ENCODE measurements around the gene IL17RE. TPM values are rescaled to one million over a fixed set of nuclear protein-coding genes. Genes with fewer than 3 reads are reported as not detected.
A peak's percentile ranks its signal among the peaks of the same experiment; 100 is the strongest.

The IL17RE gene
- total and polyA plus RNA-seq, 2 of the 13 experiments (the other 11 are each of a cell fraction or from before 2014, with no cell fraction given): 14.5 to 24.1 TPM

DNA sequence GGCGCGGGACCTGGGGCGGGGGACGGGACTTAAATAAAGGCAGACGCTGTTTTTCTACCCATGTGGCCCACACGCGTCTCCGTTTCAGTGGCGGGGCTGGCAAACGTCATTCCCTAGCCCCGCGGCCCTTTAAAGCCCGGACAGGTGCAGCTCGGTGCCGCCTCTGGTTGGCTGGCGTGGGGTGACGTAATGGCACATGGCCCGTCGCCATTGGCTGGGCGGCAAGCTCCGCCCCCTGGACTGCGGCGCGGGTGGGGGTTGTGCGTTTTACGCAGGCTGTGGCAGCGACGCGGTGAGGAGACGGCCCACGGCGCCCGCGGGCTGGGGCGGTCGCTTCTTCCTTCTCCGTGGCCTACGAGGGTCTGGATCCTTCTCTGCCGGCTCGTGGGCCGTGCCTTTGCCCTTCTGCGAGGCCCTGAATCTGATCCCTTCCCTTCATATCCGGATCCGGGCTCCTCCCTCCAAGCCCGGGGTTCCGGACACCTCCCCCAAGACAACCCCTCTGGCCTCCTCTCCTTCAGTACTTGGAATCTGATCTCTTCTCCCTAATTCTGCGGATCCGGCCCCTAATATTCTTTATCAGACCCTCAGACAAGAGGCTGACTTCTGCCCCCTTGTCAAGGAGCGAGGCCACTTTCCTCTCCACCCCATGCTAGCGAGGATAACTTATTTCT lies 31.1 kb downstream of the IL17RE start, which contains the start of gene CRELD1 (continued):
- TF ChIP-seq SOX6 (IDR thresholded peaks at IDR 0.05): no peak
- peak; percentile 11; the same call in 1 of the 2 replicates for TF ChIP-seq SOX6 (CRISPR knock-in tag; IDR thresholded peaks at IDR 0.05)
- TF ChIP-seq MXI1 (IDR thresholded peaks at IDR 0.05; ENCODE audit: borderline replicate concordance, low read depth, low read length): peak; percentile 88; the same call in 2 of the 3 replicates
- TF ChIP-seq SCMH1 (CRISPR knock-in tag; IDR thresholded peaks at IDR 0.05; ENCODE audit: borderline replicate concordance): no peak
- TF ChIP-seq ZKSCAN1 (IDR thresholded peaks at IDR 0.05; ENCODE audit: low read length): no peak
- TF ChIP-seq ZNF570 (CRISPR knock-in tag; IDR thresholded peaks at IDR 0.05; ENCODE audit: borderline replicate concordance): no peak
- TF ChIP-seq, protein P1, sequence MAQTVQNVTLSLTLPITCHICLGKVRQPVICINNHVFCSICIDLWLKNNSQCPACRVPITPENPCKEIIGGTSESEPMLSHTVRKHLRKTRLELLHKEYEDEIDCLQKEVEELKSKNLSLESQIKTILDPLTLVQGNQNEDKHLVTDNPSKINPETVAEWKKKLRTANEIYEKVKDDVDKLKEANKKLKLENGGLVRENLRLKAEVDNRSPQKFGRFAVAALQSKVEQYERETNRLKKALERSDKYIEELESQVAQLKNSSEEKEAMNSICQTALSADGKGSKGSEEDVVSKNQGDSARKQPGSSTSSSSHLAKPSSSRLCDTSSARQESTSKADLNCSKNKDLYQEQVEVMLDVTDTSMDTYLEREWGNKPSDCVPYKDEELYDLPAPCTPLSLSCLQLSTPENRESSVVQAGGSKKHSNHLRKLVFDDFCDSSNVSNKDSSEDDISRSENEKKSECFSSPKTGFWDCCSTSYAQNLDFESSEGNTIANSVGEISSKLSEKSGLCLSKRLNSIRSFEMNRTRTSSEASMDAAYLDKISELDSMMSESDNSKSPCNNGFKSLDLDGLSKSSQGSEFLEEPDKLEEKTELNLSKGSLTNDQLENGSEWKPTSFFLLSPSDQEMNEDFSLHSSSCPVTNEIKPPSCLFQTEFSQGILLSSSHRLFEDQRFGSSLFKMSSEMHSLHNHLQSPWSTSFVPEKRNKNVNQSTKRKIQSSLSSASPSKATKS (CRISPR knock-in tag; IDR thresholded peaks at IDR 0.05): no peak
- TF ChIP-seq, protein P2, sequence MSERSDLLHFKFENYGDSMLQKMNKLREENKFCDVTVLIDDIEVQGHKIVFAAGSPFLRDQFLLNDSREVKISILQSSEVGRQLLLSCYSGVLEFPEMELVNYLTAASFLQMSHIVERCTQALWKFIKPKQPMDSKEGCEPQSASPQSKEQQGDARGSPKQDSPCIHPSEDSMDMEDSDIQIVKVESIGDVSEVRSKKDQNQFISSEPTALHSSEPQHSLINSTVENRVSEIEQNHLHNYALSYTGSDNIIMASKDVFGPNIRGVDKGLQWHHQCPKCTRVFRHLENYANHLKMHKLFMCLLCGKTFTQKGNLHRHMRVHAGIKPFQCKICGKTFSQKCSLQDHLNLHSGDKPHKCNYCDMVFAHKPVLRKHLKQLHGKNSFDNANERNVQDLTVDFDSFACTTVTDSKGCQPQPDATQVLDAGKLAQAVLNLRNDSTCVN (CRISPR knock-in tag; IDR thresholded peaks at IDR 0.05; ENCODE audit: borderline replicate concordance): no peak; the same call in 1 of the 2 replicates
- 0 out of 2 replicates have a peak, but pooled peaks have one; percentile 72 for TF ChIP-seq ZNF354B (CRISPR knock-in tag; IDR thresholded peaks at IDR 0.05)
- TF ChIP-seq FOXA3 (CRISPR knock-in tag; IDR thresholded peaks at IDR 0.05): peak; percentile 14; the same call in 1 of the 2 replicates
- TF ChIP-seq NR2F6 (IDR thresholded peaks at IDR 0.05): no peak
- peak; percentile 36; the same call in 1 of the 2 replicates for TF ChIP-seq NR2F6 (CRISPR knock-in tag; IDR thresholded peaks at IDR 0.05)
- TF ChIP-seq ZNF329 (CRISPR knock-in tag; IDR thresholded peaks at IDR 0.05; ENCODE audit: low read depth): 0 out of 2 replicates have a peak, but pooled peaks have one; percentile 70
- peak; percentile 87 for TF ChIP-seq RBFOX2 (IDR thresholded peaks at IDR 0.05; ENCODE audit: low read depth, low read length)
- TF ChIP-seq, protein P3, sequence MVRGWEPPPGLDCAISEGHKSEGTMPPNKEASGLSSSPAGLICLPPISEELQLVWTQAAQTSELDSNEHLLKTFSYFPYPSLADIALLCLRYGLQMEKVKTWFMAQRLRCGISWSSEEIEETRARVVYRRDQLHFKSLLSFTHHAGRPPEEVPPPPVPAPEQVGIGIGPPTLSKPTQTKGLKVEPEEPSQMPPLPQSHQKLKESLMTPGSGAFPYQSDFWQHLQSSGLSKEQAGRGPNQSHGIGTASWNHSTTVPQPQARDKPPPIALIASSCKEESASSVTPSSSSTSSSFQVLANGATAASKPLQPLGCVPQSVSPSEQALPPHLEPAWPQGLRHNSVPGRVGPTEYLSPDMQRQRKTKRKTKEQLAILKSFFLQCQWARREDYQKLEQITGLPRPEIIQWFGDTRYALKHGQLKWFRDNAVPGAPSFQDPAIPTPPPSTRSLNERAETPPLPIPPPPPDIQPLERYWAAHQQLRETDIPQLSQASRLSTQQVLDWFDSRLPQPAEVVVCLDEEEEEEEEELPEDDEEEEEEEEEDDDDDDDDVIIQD (CRISPR knock-in tag; IDR thresholded peaks at IDR 0.05; ENCODE audit: low read depth): no peak
- no peak for TF ChIP-seq HHEX (CRISPR knock-in tag; IDR thresholded peaks at IDR 0.05)
- TF ChIP-seq ZNF792 (CRISPR knock-in tag; IDR thresholded peaks at IDR 0.05): no peak; the same call in 1 of the 2 replicates
- no peak for TF ChIP-seq ZNF496 (CRISPR knock-in tag; IDR thresholded peaks at IDR 0.05; ENCODE audit: insufficient replicate concordance)
- TF ChIP-seq EED (CRISPR knock-in tag; IDR thresholded peaks at IDR 0.05): no peak
- TF ChIP-seq, protein P4, sequence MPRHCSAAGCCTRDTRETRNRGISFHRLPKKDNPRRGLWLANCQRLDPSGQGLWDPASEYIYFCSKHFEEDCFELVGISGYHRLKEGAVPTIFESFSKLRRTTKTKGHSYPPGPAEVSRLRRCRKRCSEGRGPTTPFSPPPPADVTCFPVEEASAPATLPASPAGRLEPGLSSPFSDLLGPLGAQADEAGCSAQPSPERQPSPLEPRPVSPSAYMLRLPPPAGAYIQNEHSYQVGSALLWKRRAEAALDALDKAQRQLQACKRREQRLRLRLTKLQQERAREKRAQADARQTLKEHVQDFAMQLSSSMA (CRISPR knock-in tag; IDR thresholded peaks at IDR 0.05): no peak
- TF ChIP-seq ZNF781 (CRISPR knock-in tag; IDR thresholded peaks at IDR 0.05; ENCODE audit: borderline replicate concordance, not compliant biosample characterization): no peak
- peak; percentile 91 for TF ChIP-seq PHF21A (CRISPR knock-in tag; IDR thresholded peaks at IDR 0.05)
- TF ChIP-seq ZNF143 (CRISPR knock-in tag; IDR thresholded peaks at IDR 0.05): peak; percentile 41; the same call in 1 of the 2 replicates
- no peak for TF ChIP-seq ZBTB3 (CRISPR knock-in tag; IDR thresholded peaks at IDR 0.05; ENCODE audit: borderline replicate concordance, low read depth)
- no peak for TF ChIP-seq NCOA5 (CRISPR knock-in tag; IDR thresholded peaks at IDR 0.05)
- no peak for TF ChIP-seq ZNF225 (CRISPR knock-in tag; IDR thresholded peaks at IDR 0.05)
- TF ChIP-seq MIER3 (CRISPR knock-in tag; IDR thresholded peaks at IDR 0.05; ENCODE audit: borderline replicate concordance): peak; percentile 80; the same call in 1 of the 2 replicates

Data from HepG2 (cell line).